Endodermal cell (in vitro differentiated cells): ENCODE data around the gene KIAA0930. TPM values are rescaled to one million over a fixed set of nuclear protein-coding genes. Genes with fewer than 3 reads are reported as not detected.
A peak's percentile ranks its signal among the peaks of the same experiment; 100 is the strongest.

Source experiments
- DNase-seq: peaks from one replicate; pipeline ENCODE4 v3.0.0-alpha.2; 2017
- H3K27ac ChIP-seq: 2 replicates; pipeline ENCODE4 v1.5.1; 2013; ENCODE audit warnings: mild to moderate bottlenecking, low read depth, low read length, moderate library complexity
- H3K27me3 ChIP-seq: 2 replicates; pipeline ENCODE4 v1.6.1; 2013; ENCODE audit warnings: mild to moderate bottlenecking, low read length, moderate library complexity; ENCODE audit not compliant: insufficient read depth, control insufficient read depth, poor library complexity, severe bottlenecking
- H3K36me3 ChIP-seq: 2 replicates; pipeline ENCODE4 v1.7.0; 2013; ENCODE audit warnings: mild to moderate bottlenecking, low read length, moderate library complexity; ENCODE audit not compliant: control insufficient read depth, insufficient read depth
- H3K4me1 ChIP-seq: one replicate; pipeline ENCODE4 v1.7.0; 2013; ENCODE audit warnings: low read length; ENCODE audit not compliant: control insufficient read depth, insufficient read depth
- H3K4me3 ChIP-seq: 2 replicates; pipeline ENCODE4 v1.5.1; 2013; ENCODE audit warnings: mild to moderate bottlenecking, low read length, moderate library complexity
- H3K9ac ChIP-seq: 2 replicates; pipeline ENCODE4 v1.6.1; 2013; ENCODE audit warnings: mild to moderate bottlenecking, low read length, moderate library complexity; ENCODE audit not compliant: poor library complexity, severe bottlenecking; ENCODE audit errors: extremely low read depth
- H3K9me3 ChIP-seq: 2 replicates; pipeline ENCODE4 v1.6.1; 2013; ENCODE audit warnings: mild to moderate bottlenecking, low read length, moderate library complexity; ENCODE audit not compliant: control insufficient read depth
- H3K27ac Mint-ChIP-seq: 2 replicates; pipeline ENCODE4 v1.8.0; 2020; ENCODE audit warnings: mixed read lengths
- H3K27me3 Mint-ChIP-seq: 2 replicates; pipeline ENCODE4 v1.8.0; 2021; ENCODE audit warnings: mild to moderate bottlenecking, mixed read lengths; ENCODE audit not compliant: insufficient read depth
- H3K36me3 Mint-ChIP-seq: 2 replicates; pipeline ENCODE4 v1.8.0; 2020; ENCODE audit warnings: low read depth, mixed read lengths
- H3K4me1 Mint-ChIP-seq: 2 replicates; pipeline ENCODE4 v1.8.0; 2020; ENCODE audit warnings: mixed read lengths
- H3K4me3 Mint-ChIP-seq: 2 replicates; pipeline ENCODE4 v1.8.0; 2020; ENCODE audit warnings: mild to moderate bottlenecking, moderate library complexity, mixed read lengths
- H3K9me3 Mint-ChIP-seq: 2 replicates; pipeline ENCODE4 v1.8.0; 2020; ENCODE audit warnings: mild to moderate bottlenecking, mixed read lengths
- CTCF ChIP-seq: fragments of 200-600 bp; sonication (generic); conservative IDR thresholded peaks from 2 replicates; pipeline ENCODE4 v1.5.0; 2021; ENCODE audit warnings: antibody characterized with exemption, mild to moderate bottlenecking
- WGBS, 2 experiments: methylation state at CpG; one replicate each; pipeline versions ENCODE4 v1.1.5 to v1.1.7; 2013; ENCODE audit warnings: missing lambda C conversion rate in 2 of 2, mixed read lengths in 1 of 2; ENCODE audit not compliant: insufficient coverage in 1 of 2, insufficient read length in 1 of 2; 5-methylcytosine and 5-hydroxymethylcytosine counted together
- long read RNA-seq, 4 experiments: library from polyadenylated mRNA in 2 of 4; library from RNA in 1 of 4; library from capped mRNA in 1 of 4; stranded (forward) in 3 of 4; unstranded in 1 of 4; transcript quantifications; one replicate each; pipeline ENCODE4 v2.0.0, GENCODE V29; 2020 to 2021; ENCODE audit warnings: inconsistent platforms in 1 of 4
- polyA plus RNA-seq, 2 experiments: library from polyadenylated mRNA; stranded (reverse); fragments of 50-300 nt; gene quantifications; one replicate each; pipeline ENCODE4 v1.2.3, GENCODE V29; 2013
- total RNA-seq, 2 donors: library from RNA; stranded (reverse); fragmentation: NEBNext Ultra II Directional in 1 of 2; extraction: Animal tissue kit (Norgen Biotek cat#: 25700) in 1 of 2; gene quantifications; 2 replicates in 1 of 2; 3 replicates in 1 of 2; pipeline ENCODE4 v1.2.1, GENCODE V29; 2021

The KIAA0930 gene
- total RNA-seq: 10 to 100 TPM; 36.2 to 47.8 TPM
- 38.3 TPM for polyA plus RNA-seq (2013, experiment 1 of 2)
- polyA plus RNA-seq (2013, experiment 2 of 2): 36.4 TPM
- long read RNA-seq, experiment 1, full-length matches to known transcripts: 4 of 18 reads
- long read RNA-seq, experiment 1, partial matches to known transcripts: 2 of 18 reads
- long read RNA-seq, experiment 1, other reads (novel, unspliced or antisense): 12 of 18 reads
- long read RNA-seq, experiment 2, full-length matches to known transcripts: 135 of 156 reads
- long read RNA-seq, experiment 2, partial matches to known transcripts: 7 of 156 reads
- long read RNA-seq, experiment 2, other reads (novel, unspliced or antisense): 14 of 156 reads
- long read RNA-seq, experiment 3, partial matches to known transcripts: 1 of 6 reads
- long read RNA-seq, experiment 3, other reads (novel, unspliced or antisense): 2 of 6 reads
- long read RNA-seq, experiment 4, partial matches to known transcripts: 1 of 9 reads
- long read RNA-seq, experiment 4, other reads (novel, unspliced or antisense): 8 of 9 reads

- peak within 1 kb of the TSS; percentile 76 for H3K4me3 Mint-ChIP-seq
- WGBS, 2 experiments: 4 to 17% methylated on average over 10 to 43 of the region's 66 CpGs
Observed at GRCh38 chr22:45240810-45241631, at the start of gene KIAA0930. TSS of gene KIAA0930 (minus strand) at chr22:45240894. CDS start at chr22:45240703, 191 bp downstream.

GRCh38 chr22:45286854-45287551 is 46.3 kb upstream of the KIAA0930 start:
- Histone ChIP-seq H3K4me3 (no peak overlapping the region), H3K36me3 (no peaks in the 10 kb centered on the region), H3K4me1 (peaks cover 9% of the 10 kb centered on the region), H3K27ac (no peak overlapping the region), H3K9ac (no peak overlapping the region), H3K9me3 (no peaks in the 10 kb centered on the region), H3K27me3 (peaks cover 38% of the 10 kb centered on the region)
- Mint-ChIP-seq H3K27me3 (peaks cover 46% of the 10 kb centered on the region), H3K27ac (peak overlapping the region; percentile 19), H3K9me3 (no peaks in the 10 kb centered on the region), H3K36me3 (no peaks in the 10 kb centered on the region), H3K4me3 (no peak overlapping the region), H3K4me1 (peaks cover 17% of the 10 kb centered on the region)
- no peak for DNase-seq
- no peak for TF ChIP-seq CTCF
- 84 to 86% methylated on average over 9 to 12 of the region's 12 CpGs for WGBS, 2 experiments

More at GRCh38 chr22:45240810-45241631, at the start of gene KIAA0930:
- H3K36me3 Mint-ChIP-seq: no peaks in the 10 kb centered on the region
- H3K9ac ChIP-seq: no peak within 1 kb of the TSS
- H3K4me3 ChIP-seq: peak within 1 kb of the TSS; percentile 79
- no peak within 1 kb of the TSS for H3K27ac ChIP-seq
- H3K36me3 ChIP-seq: peaks cover 5% of the 10 kb centered on the region
- peaks cover 13% of the 10 kb centered on the region for H3K27me3 ChIP-seq
- no peaks in the 10 kb centered on the region for H3K9me3 ChIP-seq
- DNase-seq: peak; percentile 96
- TF ChIP-seq CTCF: no peak
- H3K4me1 Mint-ChIP-seq: peaks cover 11% of the 10 kb centered on the region
- H3K9me3 Mint-ChIP-seq: no peaks in the 10 kb centered on the region
- no peak within 1 kb of the TSS for H3K27ac Mint-ChIP-seq
- H3K4me1 ChIP-seq: peaks cover 4% of the 10 kb centered on the region
- H3K27me3 Mint-ChIP-seq: peaks cover 28% of the 10 kb centered on the region
